Upper lobe of left lung (tissue), 4 donors: ENCODE results near the gene E2F4.

Source experiments
- CTCF ChIP-seq, 6 experiments: fragments of 450-650 bp in 4 of 6; fragments of 200-600 bp in 2 of 6; sonication (generic) in 2 of 6; IDR thresholded peaks; one replicate each; pipeline ENCODE4 v1.5.1; 2016 to 2019; ENCODE audit warnings: antibody characterized with exemption in 6 of 6
- EP300 ChIP-seq, 4 donors: sonication (generic); formaldehyde crosslinking; IDR thresholded peaks; one replicate each; pipeline ENCODE4 v1.5.1; 2017; ENCODE audit warnings: antibody characterized with exemption in 4 of 4, control low read depth in 2 of 4
- POLR2A ChIP-seq, 4 donors: fragments of 450-650 bp; IDR thresholded peaks; one replicate each; pipeline ENCODE4 v1.5.1; 2016 to 2017; ENCODE audit warnings: antibody characterized with exemption in 4 of 4, mild to moderate bottlenecking in 2 of 4
- POLR2AphosphoS5 ChIP-seq, 2 donors: sonication (generic); formaldehyde crosslinking; IDR thresholded peaks; one replicate each; pipeline ENCODE4 v1.5.1; 2017; ENCODE audit warnings: antibody characterized with exemption in 2 of 2

GRCh38 chr16:67216612-67217490 is 24.9 kb downstream of the E2F4 start:
- peak in 1 of 4 donors; percentile 18 for TF ChIP-seq POLR2A (IDR thresholded peaks at IDR 0.05)
- no peak for TF ChIP-seq CTCF (IDR thresholded peaks at IDR 0.05)
- TF ChIP-seq POLR2AphosphoS5 (IDR thresholded peaks at IDR 0.05): peak in 1 of 2 donors; percentile 35
- no peak for TF ChIP-seq EP300 (IDR thresholded peaks at IDR 0.05)
